ENCODE measurements around the gene SMYD3.

SMYD3 gene

GRCh38 chr1:246158131-246158530, 348.9 kb downstream of the SMYD3 start:
- in situ Hi-C loops (cut with MboI; ENCODE audit: low sequenced_read_pairs), result no loop called here

- in situ Hi-C loops (cut with MboI; ENCODE audit: low sequenced_read_pairs), result no loop called here
These were observed 349.6 kb downstream of the SMYD3 start for GRCh38 chr1:246157516-246157915.

GRCh38 chr1:246156847-246157246, 350.2 kb downstream of the SMYD3 start:
- in situ Hi-C loops (cut with MboI; ENCODE audit: low sequenced_read_pairs), result no loop called here

- in situ Hi-C loops (cut with MboI; ENCODE audit: low sequenced_read_pairs), result no loop called here
These were observed 351.2 kb downstream of the SMYD3 start for GRCh38 chr1:246155923-246156322.

- in situ Hi-C loops (cut with MboI; ENCODE audit: low sequenced_read_pairs), result no loop called here
These were observed 353.3 kb downstream of the SMYD3 start for GRCh38 chr1:246153796-246154212.

GRCh38 chr1:246152986-246153431, 354.1 kb downstream of the SMYD3 start:
- in situ Hi-C loops (cut with MboI; ENCODE audit: low sequenced_read_pairs), result no loop called here

GRCh38 chr1:246151796-246152434, 355.2 kb downstream of the SMYD3 start:
- in situ Hi-C loops (cut with MboI; ENCODE audit: low sequenced_read_pairs), result no loop called here

GRCh38 chr1:246149543-246149942, 357.5 kb downstream of the SMYD3 start:
- in situ Hi-C loops (cut with MboI; ENCODE audit: low sequenced_read_pairs), result no loop called here

GRCh38 chr1:246147524-246148461, 359.3 kb downstream of the SMYD3 start:
- in situ Hi-C loops (cut with MboI; ENCODE audit: low sequenced_read_pairs), result no loop called here

- in situ Hi-C loops (cut with MboI; ENCODE audit: low sequenced_read_pairs), result no loop called here
These were observed 360.1 kb downstream of the SMYD3 start for GRCh38 chr1:246146804-246147523.

- in situ Hi-C loops (cut with MboI; ENCODE audit: low sequenced_read_pairs), result no loop called here
These were observed 361.2 kb downstream of the SMYD3 start for GRCh38 chr1:246145900-246146299.

GRCh38 chr1:246144931-246145330, 362.1 kb downstream of the SMYD3 start:
- in situ Hi-C loops (cut with MboI; ENCODE audit: low sequenced_read_pairs), result no loop called here

GRCh38 chr1:246142320-246142893, 364.7 kb downstream of the SMYD3 start:
- in situ Hi-C loops (cut with MboI; ENCODE audit: low sequenced_read_pairs), result no loop called here

- in situ Hi-C loops (cut with MboI; ENCODE audit: low sequenced_read_pairs), result no loop called here
These were observed 365.8 kb downstream of the SMYD3 start for GRCh38 chr1:246141306-246141705.

GRCh38 chr1:246139745-246140182, 367.3 kb downstream of the SMYD3 start:
- in situ Hi-C loops (cut with MboI; ENCODE audit: low sequenced_read_pairs), result no loop called here

- in situ Hi-C loops (cut with MboI; ENCODE audit: low sequenced_read_pairs), result no loop called here
These were observed 368.3 kb downstream of the SMYD3 start for GRCh38 chr1:246138781-246139180.

GRCh38 chr1:246136477-246136876, 370.6 kb downstream of the SMYD3 start:
- in situ Hi-C loops (cut with MboI; ENCODE audit: low sequenced_read_pairs), result no loop called here

- in situ Hi-C loops (cut with MboI; ENCODE audit: low sequenced_read_pairs), result no loop called here
These were observed 372.3 kb downstream of the SMYD3 start for GRCh38 chr1:246134789-246135188.

- in situ Hi-C loops (cut with MboI; ENCODE audit: low sequenced_read_pairs), result no loop called here
These were observed 376.0 kb downstream of the SMYD3 start for GRCh38 chr1:246131095-246131494.

- in situ Hi-C loops (cut with MboI; ENCODE audit: low sequenced_read_pairs), result no loop called here
These were observed 378.5 kb downstream of the SMYD3 start for GRCh38 chr1:246128494-246129069.

GRCh38 chr1:246126580-246126979, 380.5 kb downstream of the SMYD3 start:
- in situ Hi-C loops (cut with MboI; ENCODE audit: low sequenced_read_pairs), result no loop called here

Measured in HL-60/S4 treated with phorbol 12-myristate 13-acetate at 8.2 ng/mL for 4 days and 3 days (cell line).